Measurements from ENCODE around the gene NOS1. TPM values are rescaled to one million over a fixed set of nuclear protein-coding genes. Genes with fewer than 3 reads are reported as not detected.

The NOS1 gene
- total RNA-seq, 1 donor from 2014 or later: 0.11 TPM

DNA sequence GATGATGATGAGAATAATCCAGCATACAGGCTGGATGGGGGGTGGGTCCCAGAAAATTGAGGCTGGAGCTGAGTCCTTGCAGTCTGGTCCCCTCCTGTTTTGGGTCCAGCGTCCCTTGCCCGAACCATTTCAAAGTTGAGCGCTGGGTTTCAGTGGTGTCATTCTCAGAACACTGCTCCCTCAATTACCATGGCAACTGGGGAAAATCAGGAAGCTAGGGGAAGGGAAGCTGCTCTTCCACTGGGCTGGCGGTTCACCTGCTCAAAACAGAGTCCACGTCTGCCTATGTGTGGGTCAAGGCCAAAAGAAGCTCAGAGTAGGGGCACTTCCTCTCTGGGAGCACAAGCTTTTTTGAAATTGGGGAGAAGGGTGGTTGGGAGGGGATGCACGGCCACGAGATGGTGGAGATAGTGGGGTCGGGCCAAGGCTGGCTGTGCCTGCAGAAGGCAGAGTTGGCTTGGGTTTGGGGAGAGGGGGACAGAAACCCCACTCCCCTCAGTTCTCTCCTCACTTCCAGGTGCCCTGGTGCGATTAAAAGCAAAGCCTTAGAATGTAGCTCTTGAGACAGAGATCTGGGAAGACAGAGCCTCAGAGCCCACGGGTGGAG is 1.7 kb upstream of the NOS1 start:
- H3K4me3 ChIP-seq: no peak overlapping the region
- TF ChIP-seq, protein P1, sequence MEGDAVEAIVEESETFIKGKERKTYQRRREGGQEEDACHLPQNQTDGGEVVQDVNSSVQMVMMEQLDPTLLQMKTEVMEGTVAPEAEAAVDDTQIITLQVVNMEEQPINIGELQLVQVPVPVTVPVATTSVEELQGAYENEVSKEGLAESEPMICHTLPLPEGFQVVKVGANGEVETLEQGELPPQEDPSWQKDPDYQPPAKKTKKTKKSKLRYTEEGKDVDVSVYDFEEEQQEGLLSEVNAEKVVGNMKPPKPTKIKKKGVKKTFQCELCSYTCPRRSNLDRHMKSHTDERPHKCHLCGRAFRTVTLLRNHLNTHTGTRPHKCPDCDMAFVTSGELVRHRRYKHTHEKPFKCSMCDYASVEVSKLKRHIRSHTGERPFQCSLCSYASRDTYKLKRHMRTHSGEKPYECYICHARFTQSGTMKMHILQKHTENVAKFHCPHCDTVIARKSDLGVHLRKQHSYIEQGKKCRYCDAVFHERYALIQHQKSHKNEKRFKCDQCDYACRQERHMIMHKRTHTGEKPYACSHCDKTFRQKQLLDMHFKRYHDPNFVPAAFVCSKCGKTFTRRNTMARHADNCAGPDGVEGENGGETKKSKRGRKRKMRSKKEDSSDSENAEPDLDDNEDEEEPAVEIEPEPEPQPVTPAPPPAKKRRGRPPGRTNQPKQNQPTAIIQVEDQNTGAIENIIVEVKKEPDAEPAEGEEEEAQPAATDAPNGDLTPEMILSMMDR (IDR thresholded peaks at IDR 0.05): no peak
- no peak for TF ChIP-seq EZH2phosphoT487 (IDR thresholded peaks at IDR 0.05)
- TF ChIP-seq EZH2 (IDR thresholded peaks at IDR 0.05): no peak
- H2AFZ ChIP-seq (replicated peaks): no peak overlapping the region
- no peak overlapping the region for H3K4me2 ChIP-seq
- no peaks in the 10 kb centered on the region for H3K79me2 ChIP-seq (ENCODE audit: low read depth)
- H3K9ac ChIP-seq: no peak overlapping the region
- no peak overlapping the region for H3K27ac ChIP-seq
- peaks cover 93% of the 10 kb centered on the region for H3K27me3 ChIP-seq
- H3K9me3 ChIP-seq (ENCODE audit: low read depth): no peaks in the 10 kb centered on the region
- Mint-ChIP-seq H3K9me3 (no peaks in the 10 kb centered on the region), H3K27ac (no peak overlapping the region), H3K36me3 (no peaks in the 10 kb centered on the region), H3K4me3 (no peak overlapping the region), H3K27me3 (ENCODE audit: insufficient read depth, low read depth) (peaks cover 75% of the 10 kb centered on the region), H3K4me1 (peaks cover 2% of the 10 kb centered on the region)
- no peaks in the 10 kb centered on the region for H3F3A ChIP-seq (ENCODE audit: low read depth)
- H3K4me1 ChIP-seq: peaks cover 5% of the 10 kb centered on the region
- H4K20me1 ChIP-seq (ENCODE audit: low read depth): peaks cover 5% of the 10 kb centered on the region
- DNase-seq (ENCODE audit: low spot score): no peak
- H3K36me3 ChIP-seq: no peaks in the 10 kb centered on the region

DNA sequence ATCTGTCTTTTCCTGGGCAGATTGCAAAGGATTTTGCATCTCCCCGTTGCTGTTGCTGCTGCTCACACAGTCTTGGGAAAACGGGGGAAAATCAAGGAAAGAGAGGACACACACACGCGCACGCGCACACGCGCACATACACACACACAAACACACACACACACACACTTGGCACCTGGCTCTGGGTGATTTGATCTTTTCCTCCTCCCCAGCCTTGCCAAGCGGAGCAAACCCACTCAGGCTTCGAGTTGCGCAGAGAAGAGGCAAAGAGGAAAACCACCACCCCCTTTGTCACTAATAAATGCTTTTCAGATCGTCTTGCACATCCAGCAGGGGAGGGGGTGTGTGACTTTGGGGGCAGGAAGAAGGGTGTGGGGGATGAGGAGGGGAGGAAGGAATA is 965 bp upstream of the NOS1 start:
- H3K9ac ChIP-seq: no peak overlapping the region
- peaks cover 5% of the 10 kb centered on the region for H4K20me1 ChIP-seq (ENCODE audit: low read depth)
- Mint-ChIP-seq H3K4me1 (peaks cover 2% of the 10 kb centered on the region), H3K9me3 (no peaks in the 10 kb centered on the region), H3K27ac (no peak overlapping the region), H3K27me3 (ENCODE audit: insufficient read depth, low read depth) (peaks cover 76% of the 10 kb centered on the region), H3K4me3 (peak overlapping the region; percentile 33), H3K36me3 (no peaks in the 10 kb centered on the region)
- H3F3A ChIP-seq (ENCODE audit: low read depth): no peaks in the 10 kb centered on the region
- H3K9me3 ChIP-seq (ENCODE audit: low read depth): no peaks in the 10 kb centered on the region
- peaks cover 5% of the 10 kb centered on the region for H3K4me1 ChIP-seq
- TF ChIP-seq EZH2phosphoT487 (IDR thresholded peaks at IDR 0.05): no peak
- TF ChIP-seq EZH2 (IDR thresholded peaks at IDR 0.05): no peak
- TF ChIP-seq, protein P1 (IDR thresholded peaks at IDR 0.05): no peak
- no peak for DNase-seq (ENCODE audit: low spot score)
- H3K36me3 ChIP-seq: no peaks in the 10 kb centered on the region
- no peaks in the 10 kb centered on the region for H3K79me2 ChIP-seq (ENCODE audit: low read depth)
- peaks cover 96% of the 10 kb centered on the region for H3K27me3 ChIP-seq
- no peak overlapping the region for H3K27ac ChIP-seq
- no peak overlapping the region for H2AFZ ChIP-seq (replicated peaks)
- no peak overlapping the region for H3K4me2 ChIP-seq
- no peak overlapping the region for H3K4me3 ChIP-seq

DNA sequence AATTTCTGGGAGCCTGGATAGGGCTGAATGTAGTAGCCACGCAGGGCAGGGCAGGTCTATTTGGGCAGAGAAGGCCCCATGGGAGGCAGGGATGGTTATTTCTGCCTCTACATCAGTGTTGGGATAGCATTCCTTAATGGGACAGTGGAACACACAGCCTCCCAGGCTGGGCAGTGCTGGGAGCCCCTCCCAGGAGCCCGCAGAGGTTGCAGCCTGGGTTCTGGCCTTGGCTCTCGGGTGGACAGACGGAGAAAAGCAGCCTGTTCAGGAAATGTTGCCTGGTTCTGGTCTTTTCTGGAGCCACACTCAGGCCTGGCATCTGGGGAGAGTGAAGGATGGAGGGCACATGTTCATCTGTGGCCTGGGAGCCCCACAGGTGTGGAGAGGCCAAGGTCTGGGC is 479 bp upstream of the NOS1 start:
- no peaks in the 10 kb centered on the region for H3K9me3 Mint-ChIP-seq

More for the DNA sequence above, 479 bp upstream of the NOS1 start:
- peaks cover 5% of the 10 kb centered on the region for H4K20me1 ChIP-seq (ENCODE audit: low read depth)
- H3K4me3 Mint-ChIP-seq: peak overlapping the region; percentile 62
- no peaks in the 10 kb centered on the region for H3K79me2 ChIP-seq (ENCODE audit: low read depth)
- H3K9ac ChIP-seq: no peak overlapping the region
- H3K36me3 Mint-ChIP-seq: no peaks in the 10 kb centered on the region
- H3K4me2 ChIP-seq: no peak overlapping the region
- H3K4me1 ChIP-seq: peaks cover 5% of the 10 kb centered on the region
- no peaks in the 10 kb centered on the region for H3K9me3 ChIP-seq (ENCODE audit: low read depth)
- peaks cover 2% of the 10 kb centered on the region for H3K4me1 Mint-ChIP-seq
- H3K4me3 ChIP-seq: no peak overlapping the region
- H3F3A ChIP-seq (ENCODE audit: low read depth): no peaks in the 10 kb centered on the region
- no peak overlapping the region for H3K27ac ChIP-seq
- H3K36me3 ChIP-seq: no peaks in the 10 kb centered on the region
- no peak for DNase-seq (ENCODE audit: low spot score)
- TF ChIP-seq EZH2phosphoT487 (IDR thresholded peaks at IDR 0.05) (no peak), EZH2 (IDR thresholded peaks at IDR 0.05) (no peak)
- TF ChIP-seq, protein P1 (IDR thresholded peaks at IDR 0.05): no peak
- H3K27me3 ChIP-seq: peaks cover 100% of the 10 kb centered on the region
- H3K27me3 Mint-ChIP-seq (ENCODE audit: insufficient read depth, low read depth): peaks cover 74% of the 10 kb centered on the region
- no peak overlapping the region for H3K27ac Mint-ChIP-seq
- no peak overlapping the region for H2AFZ ChIP-seq (replicated peaks)
